ENCODE data around the gene CYTH3.
"Not testable (repeated sequence)": the region's sequence is repeated elsewhere in the genome, so short reads cannot be mapped to it uniquely, and the experiment has no call there.

Gene CYTH3

DNA sequence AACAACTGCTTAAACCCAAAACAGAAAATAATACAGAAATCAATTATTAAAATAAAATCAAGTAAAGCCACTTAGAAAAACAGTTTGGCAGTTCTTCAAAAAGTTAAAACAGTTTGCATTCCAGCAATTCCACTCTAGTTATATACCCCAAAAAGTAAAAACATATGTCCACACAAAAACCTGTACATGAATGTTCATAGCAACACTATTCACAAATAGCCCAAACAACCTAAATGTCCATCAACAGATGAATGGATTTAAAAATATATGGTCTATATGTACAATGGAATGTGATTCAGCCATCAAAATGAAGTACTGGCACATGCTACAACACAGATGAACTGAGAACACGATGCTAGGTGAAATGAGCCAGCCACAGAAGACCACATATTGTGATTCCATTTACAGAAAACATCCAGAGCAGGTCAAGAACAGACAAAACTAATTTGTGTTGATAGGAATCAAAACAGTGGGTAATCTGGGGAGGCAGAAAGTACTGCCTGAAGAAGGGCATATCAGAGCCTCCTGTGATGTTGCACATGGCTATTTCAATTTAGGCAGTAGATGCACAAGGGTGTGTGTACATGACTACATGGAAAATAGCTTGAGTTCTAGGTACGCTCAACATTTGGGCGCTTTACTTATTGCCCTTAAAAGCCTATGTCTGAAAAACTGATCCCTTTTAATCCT, 66.3 kb downstream of the CYTH3 start:
- DNase-seq (ENCODE audit: insufficient read length, low spot score) (no peak), FAIRE-seq (peak; percentile 55)
- no peak for TF ChIP-seq POLR2AphosphoS5 (IDR thresholded peaks at IDR 0.05; ENCODE audit: low read depth, low read length)
- no peak for TF ChIP-seq TAF1 (IDR thresholded peaks at IDR 0.05; ENCODE audit: low read depth, low read length)
- TF ChIP-seq PAX5 (IDR thresholded peaks at IDR 0.05; ENCODE audit: insufficient read depth, low read length, severe bottlenecking) = no peak
- TF ChIP-seq POLR2A (IDR thresholded peaks at IDR 0.05; ENCODE audit: low read depth, low read length) = no peak
- no peak for TF ChIP-seq POU2F2 (IDR thresholded peaks at IDR 0.05; ENCODE audit: low read depth, low read length)
- no peak for TF ChIP-seq SPI1 (IDR thresholded peaks at IDR 0.05; ENCODE audit: low read depth, low read length)

DNA sequence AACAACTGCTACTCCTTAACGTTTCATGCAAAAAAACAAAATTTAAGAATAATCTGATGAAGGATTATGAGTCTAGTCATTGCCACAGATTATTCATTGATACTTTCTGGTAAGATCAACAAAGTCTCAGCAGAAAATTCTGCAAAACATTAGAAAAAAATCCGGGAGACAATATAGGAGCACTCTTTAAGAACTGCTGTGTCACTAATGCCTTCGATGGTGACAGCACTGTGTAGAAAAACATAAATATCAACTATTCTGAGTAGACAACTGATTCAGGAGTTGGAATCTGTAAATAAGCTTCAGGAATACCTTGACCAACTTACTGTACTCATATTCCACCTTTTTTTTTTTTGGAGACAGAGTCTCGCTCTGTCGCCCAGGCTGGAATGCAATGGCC, 69.0 kb downstream of the CYTH3 start:
- TF ChIP-seq POU2F2 (IDR thresholded peaks at IDR 0.05; ENCODE audit: low read depth, low read length) = no peak
- no peak for TF ChIP-seq POLR2A (IDR thresholded peaks at IDR 0.05; ENCODE audit: low read depth, low read length)
- TF ChIP-seq TAF1 (IDR thresholded peaks at IDR 0.05; ENCODE audit: low read depth, low read length) = no peak
- TF ChIP-seq PAX5 (IDR thresholded peaks at IDR 0.05; ENCODE audit: insufficient read depth, low read length, severe bottlenecking) = no peak
- no peak for TF ChIP-seq POLR2AphosphoS5 (IDR thresholded peaks at IDR 0.05; ENCODE audit: low read depth, low read length)
- TF ChIP-seq SPI1 (IDR thresholded peaks at IDR 0.05; ENCODE audit: low read depth, low read length) = no peak
- FAIRE-seq (no peak), DNase-seq (ENCODE audit: insufficient read length, low spot score) (no peak)

DNA sequence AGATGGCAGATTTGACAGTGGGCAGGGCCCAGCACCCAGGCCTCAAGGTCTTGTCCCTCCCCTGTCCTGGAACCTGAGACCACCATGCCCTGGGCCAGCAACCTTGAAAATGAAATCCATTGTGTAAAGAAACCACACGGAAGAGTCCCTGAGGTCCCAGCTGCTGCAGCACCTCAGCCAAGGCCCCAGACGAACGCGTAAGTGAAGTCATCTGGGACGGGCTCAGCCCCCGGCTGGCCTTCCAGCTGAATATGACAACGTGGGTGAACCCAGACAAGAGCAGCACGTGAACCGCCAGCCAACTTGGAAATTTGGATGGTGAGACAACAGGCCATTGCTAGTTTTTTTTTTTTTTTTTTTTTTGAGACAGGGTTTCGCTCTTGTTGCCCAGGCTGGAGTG, 70.3 kb downstream of the CYTH3 start:
- FAIRE-seq = no peak
- TF ChIP-seq SPI1 (IDR thresholded peaks at IDR 0.05; ENCODE audit: low read depth, low read length) (no peak), TAF1 (IDR thresholded peaks at IDR 0.05; ENCODE audit: low read depth, low read length) (no peak), POLR2A (IDR thresholded peaks at IDR 0.05; ENCODE audit: low read depth, low read length) (no peak), POLR2AphosphoS5 (IDR thresholded peaks at IDR 0.05; ENCODE audit: low read depth, low read length) (no peak), PAX5 (IDR thresholded peaks at IDR 0.05; ENCODE audit: insufficient read depth, low read length, severe bottlenecking) (no peak), POU2F2 (IDR thresholded peaks at IDR 0.05; ENCODE audit: low read depth, low read length) (no peak)
- DNase-seq (ENCODE audit: insufficient read length, low spot score) = no peak

DNA sequence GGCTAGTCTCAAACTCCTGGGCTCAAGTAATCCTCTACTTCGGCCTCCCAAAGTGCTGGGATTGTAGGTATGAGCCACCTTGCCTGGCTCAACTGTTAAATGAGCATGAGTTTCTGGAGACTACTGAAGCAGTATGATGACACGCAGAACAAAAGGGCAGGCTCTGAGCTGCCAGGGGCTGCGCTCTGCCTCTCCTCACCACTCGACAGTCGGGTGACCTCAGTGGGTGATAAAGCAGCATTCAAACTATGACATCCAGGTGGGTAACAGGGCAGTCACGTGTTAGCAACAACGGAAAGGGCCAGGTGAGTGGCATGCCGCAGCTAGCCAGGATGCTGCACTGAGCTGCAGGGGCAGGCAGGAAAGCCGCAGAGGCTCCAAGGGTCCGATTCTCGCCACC, 71.5 kb downstream of the CYTH3 start:
- TF ChIP-seq PAX5 (IDR thresholded peaks at IDR 0.05; ENCODE audit: insufficient read depth, low read length, severe bottlenecking) = no peak
- no peak for TF ChIP-seq TAF1 (IDR thresholded peaks at IDR 0.05; ENCODE audit: low read depth, low read length)
- TF ChIP-seq SPI1 (IDR thresholded peaks at IDR 0.05; ENCODE audit: low read depth, low read length) = no peak
- TF ChIP-seq POU2F2 (IDR thresholded peaks at IDR 0.05; ENCODE audit: low read depth, low read length) = no peak
- no peak for TF ChIP-seq POLR2AphosphoS5 (IDR thresholded peaks at IDR 0.05; ENCODE audit: low read depth, low read length)
- no peak for TF ChIP-seq POLR2A (IDR thresholded peaks at IDR 0.05; ENCODE audit: low read depth, low read length)
- FAIRE-seq (peak; percentile 41), DNase-seq (ENCODE audit: insufficient read length, low spot score) (no peak)

DNA sequence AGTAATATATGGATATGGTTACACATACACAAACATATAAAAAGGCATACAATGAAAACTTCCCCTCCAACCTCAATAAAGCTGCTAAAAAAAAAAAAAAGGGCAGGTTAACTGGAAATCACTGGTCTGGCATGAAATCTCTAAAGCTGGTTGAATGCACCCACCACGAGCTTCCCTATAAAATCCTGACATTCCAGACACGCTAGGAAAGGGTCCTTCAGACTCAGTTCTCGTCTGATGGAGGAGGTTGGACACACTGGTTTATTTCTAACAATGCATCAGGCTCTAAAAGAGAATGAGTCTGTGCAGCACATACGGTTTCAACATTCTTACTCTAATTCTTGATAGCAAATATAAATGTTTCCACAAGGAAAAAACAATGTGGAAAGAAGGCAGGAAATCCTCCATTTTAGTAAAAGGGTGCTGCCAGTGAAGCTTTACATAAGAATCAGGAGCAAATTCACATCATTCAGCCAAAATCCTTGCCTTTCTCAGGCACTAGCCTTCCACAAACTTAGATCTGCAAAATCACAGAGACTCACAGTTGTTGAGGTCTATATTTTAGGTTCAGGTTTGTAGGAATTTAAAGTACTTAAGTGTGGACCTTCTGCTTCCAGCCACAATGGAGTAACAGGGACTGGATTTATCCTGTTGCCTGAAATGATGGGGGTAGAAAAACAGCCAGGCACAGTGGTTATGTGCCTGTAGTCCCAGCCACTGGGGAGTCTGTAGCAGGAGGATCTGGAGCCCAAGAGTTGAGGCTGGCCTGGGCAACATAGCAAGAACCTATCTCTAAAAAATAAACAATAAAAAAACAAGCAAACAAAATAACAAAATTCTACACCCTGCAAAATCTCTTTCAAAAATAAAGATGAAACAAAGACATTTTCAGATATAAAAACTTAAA, 73.5 kb downstream of the CYTH3 start:
- TF ChIP-seq TAF1 (IDR thresholded peaks at IDR 0.05; ENCODE audit: low read depth, low read length) (no peak), POLR2AphosphoS5 (IDR thresholded peaks at IDR 0.05; ENCODE audit: low read depth, low read length) (no peak)
- FAIRE-seq = no peak
- no peak for DNase-seq (ENCODE audit: insufficient read length, low spot score)

DNA sequence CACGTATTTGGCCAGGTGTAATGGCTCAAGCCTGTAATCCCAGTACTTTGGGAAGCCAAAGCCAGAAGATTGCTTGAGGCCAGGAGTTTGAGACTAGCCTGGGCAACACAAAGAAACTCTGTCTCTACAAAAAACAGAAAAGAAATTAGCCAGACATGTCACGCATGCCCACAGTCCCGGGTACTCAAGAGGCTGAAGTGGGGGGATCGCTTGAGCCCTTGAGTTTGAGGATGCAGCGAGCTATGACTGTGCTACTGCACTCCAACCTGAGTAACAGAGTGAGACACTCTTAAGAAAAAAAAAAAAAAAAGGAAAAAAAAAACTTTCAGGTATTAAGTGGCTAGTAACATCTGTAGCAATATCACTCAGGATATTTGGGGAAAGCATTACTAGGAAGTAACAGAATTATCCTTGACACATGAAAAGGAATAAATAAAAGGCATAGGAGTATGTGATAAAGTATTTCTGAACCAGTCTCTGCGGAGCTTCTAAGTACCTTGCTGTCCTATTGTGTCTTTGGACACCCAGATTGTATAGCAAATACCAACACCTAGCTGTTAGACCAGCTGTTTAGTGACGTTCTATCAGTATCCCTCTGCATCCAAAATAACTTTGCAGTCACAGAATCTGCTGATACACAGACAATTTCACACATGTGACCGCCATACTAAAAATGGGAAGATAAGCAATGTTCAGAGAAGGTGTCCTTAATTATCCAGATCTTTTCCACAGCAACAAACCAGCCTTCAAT, 74.4 kb downstream of the CYTH3 start:
- FAIRE-seq (peak; percentile 81), DNase-seq (ENCODE audit: insufficient read length, low spot score) (no peak)
- TF ChIP-seq PAX5 (IDR thresholded peaks at IDR 0.05; ENCODE audit: insufficient read depth, low read length, severe bottlenecking) = no peak
- TF ChIP-seq POLR2AphosphoS5 (IDR thresholded peaks at IDR 0.05; ENCODE audit: low read depth, low read length) = no peak
- TF ChIP-seq POU2F2 (IDR thresholded peaks at IDR 0.05; ENCODE audit: low read depth, low read length) = no peak
- TF ChIP-seq SPI1 (IDR thresholded peaks at IDR 0.05; ENCODE audit: low read depth, low read length) = no peak
- TF ChIP-seq TAF1 (IDR thresholded peaks at IDR 0.05; ENCODE audit: low read depth, low read length) = no peak
- TF ChIP-seq POLR2A (IDR thresholded peaks at IDR 0.05; ENCODE audit: low read depth, low read length) = no peak

DNA sequence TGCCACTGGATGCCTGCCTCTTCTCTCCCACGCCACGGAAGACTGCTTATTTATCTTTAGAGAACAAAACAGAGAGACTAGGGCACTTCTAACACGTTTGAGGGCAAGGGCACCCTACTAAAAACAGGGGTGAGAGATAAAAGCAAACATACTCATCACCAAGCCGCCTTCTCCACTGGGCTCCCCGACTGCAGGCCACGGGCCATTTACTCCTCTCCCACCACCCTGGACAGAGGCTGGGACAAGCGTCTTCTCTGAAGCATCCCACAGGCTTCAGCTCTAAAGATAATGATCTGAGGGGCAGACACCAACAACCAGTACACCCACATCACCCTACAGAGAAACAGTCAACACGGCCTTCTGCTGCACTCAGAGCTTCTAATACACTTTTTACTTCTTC, 78.7 kb downstream of the CYTH3 start:
- TF ChIP-seq PAX5 (IDR thresholded peaks at IDR 0.05; ENCODE audit: insufficient read depth, low read length, severe bottlenecking) (no peak), POLR2AphosphoS5 (IDR thresholded peaks at IDR 0.05; ENCODE audit: low read depth, low read length) (no peak), POLR2A (IDR thresholded peaks at IDR 0.05; ENCODE audit: low read depth, low read length) (no peak), SPI1 (IDR thresholded peaks at IDR 0.05; ENCODE audit: low read depth, low read length) (no peak), TAF1 (IDR thresholded peaks at IDR 0.05; ENCODE audit: low read depth, low read length) (no peak), POU2F2 (IDR thresholded peaks at IDR 0.05; ENCODE audit: low read depth, low read length) (no peak)

DNA sequence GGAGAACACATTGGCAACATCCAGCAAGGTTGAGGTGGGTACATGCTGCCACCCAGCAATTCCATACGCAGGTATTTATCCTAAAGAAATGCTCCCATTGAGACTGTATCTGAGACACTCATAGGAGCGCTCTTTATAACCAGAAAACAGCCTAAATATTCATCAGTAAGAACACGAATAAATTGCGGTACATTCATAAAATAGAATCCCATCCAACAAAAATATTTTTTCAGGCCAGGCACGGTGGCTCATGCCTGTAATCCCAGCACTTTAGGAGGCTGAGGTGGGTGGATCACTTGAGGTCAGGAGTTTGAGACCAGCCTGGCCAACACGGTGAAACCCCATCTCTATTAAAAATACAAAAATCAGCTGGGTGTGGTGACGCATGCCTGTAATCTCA, 81.9 kb downstream of the CYTH3 start:
- FAIRE-seq; DNase-seq (ENCODE audit: insufficient read length, low spot score): not testable (repeated sequence)

More for the DNA sequence above, 78.7 kb downstream of the CYTH3 start:
- FAIRE-seq (no peak), DNase-seq (ENCODE audit: insufficient read length, low spot score) (no peak)

DNA sequence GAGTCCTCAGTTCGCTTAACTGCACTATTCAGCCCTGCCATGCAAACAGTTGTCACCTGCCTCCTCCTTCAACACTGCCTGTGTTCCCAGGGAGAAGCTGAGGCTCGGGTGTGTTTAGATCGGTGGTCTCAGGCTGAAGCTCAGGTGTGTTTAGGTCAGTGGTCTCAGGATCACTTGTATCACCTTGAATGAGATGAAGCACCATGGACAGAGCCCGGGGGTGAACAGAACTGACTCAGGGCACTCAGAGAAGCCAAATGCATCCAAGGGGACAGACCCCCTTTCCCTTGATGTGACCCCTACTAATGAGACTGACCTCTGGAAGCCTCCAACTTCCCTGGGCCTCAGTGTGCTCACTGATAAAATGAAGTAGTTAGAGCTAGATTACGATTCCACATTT, 84.0 kb downstream of the CYTH3 start:
- TF ChIP-seq SPI1 (IDR thresholded peaks at IDR 0.05; ENCODE audit: low read depth, low read length) (no peak), TAF1 (IDR thresholded peaks at IDR 0.05; ENCODE audit: low read depth, low read length) (no peak), POU2F2 (IDR thresholded peaks at IDR 0.05; ENCODE audit: low read depth, low read length) (no peak), POLR2A (IDR thresholded peaks at IDR 0.05; ENCODE audit: low read depth, low read length) (no peak), POLR2AphosphoS5 (IDR thresholded peaks at IDR 0.05; ENCODE audit: low read depth, low read length) (no peak), PAX5 (IDR thresholded peaks at IDR 0.05; ENCODE audit: insufficient read depth, low read length, severe bottlenecking) (no peak)

More for the DNA sequence above, 84.0 kb downstream of the CYTH3 start:
- DNase-seq (ENCODE audit: insufficient read length, low spot score) = no peak
- no peak for FAIRE-seq
